GM10266 (cell line): Measurements from ENCODE around the gene PAMR1.

Experiments used
- DNase-seq: peaks from one replicate; pipeline ENCODE4 v3.0.0; 2012; ENCODE audit errors: extremely low spot score
- CTCF ChIP-seq: IDR thresholded peaks from 2 replicates; pipeline ENCODE4 v1.5.1; 2012; ENCODE audit warnings: mild to moderate bottlenecking, low read depth; ENCODE audit not compliant: control insufficient read depth, insufficient read depth; ENCODE audit errors: missing control alignments

Gene PAMR1

GRCh38 chr11:35426351-35426750, 99.1 kb downstream of the PAMR1 start:
- no peak for TF ChIP-seq CTCF
- no peak for DNase-seq

- TF ChIP-seq CTCF: no peak
- no peak for DNase-seq
Measured at GRCh38 chr11:35425603-35426212, 99.7 kb downstream of the PAMR1 start.

GRCh38 chr11:35424157-35424940, 101.1 kb downstream of the PAMR1 start:
- TF ChIP-seq CTCF: no peak

GRCh38 chr11:35420371-35420770, 105.0 kb downstream of the PAMR1 start:
- no peak for TF ChIP-seq CTCF
- DNase-seq: no peak

More at GRCh38 chr11:35424157-35424940, 101.1 kb downstream of the PAMR1 start:
- DNase-seq: no peak

- no peak for DNase-seq
- no peak for TF ChIP-seq CTCF
Measured at GRCh38 chr11:35419830-35420333, 105.5 kb downstream of the PAMR1 start.

- DNase-seq: no peak
- no peak for TF ChIP-seq CTCF
Measured at GRCh38 chr11:35419184-35419829, 106.1 kb downstream of the PAMR1 start, which contains the start of gene SLC1A2. SLC1A2 (minus strand) TSS chr11:35419558; CDS start chr11:35418966, 592 bp downstream.
